Activated B cell treated with CpG ODN at 0.5 μM for 24 hours (primary cell): Measurements from ENCODE around the gene ADAMTS13. TPM values are rescaled to one million over a fixed set of nuclear protein-coding genes. Genes with fewer than 3 reads are reported as not detected.

Experiments
- ATAC-seq: fragments of 200-7000 bp; cut with Tn5 transposase; one replicate; pipeline ENCODE4 v1.10.0; 2021; ENCODE audit warnings: low read depth, mild to moderate bottlenecking, moderate library complexity
- CTCF ChIA-PET: fragments of 350-600 bp; sonication (Branson Sonifier 250); formaldehyde crosslinking; loops from one replicate; lab custom pipeline; 2021; ENCODE audit warnings: antibody characterized with exemption; lab: Charles Lee
- POLR2A ChIA-PET: fragments of 350-600 bp; sonication (Branson Sonifier 250); formaldehyde crosslinking; loops from one replicate; lab custom pipeline; 2021; ENCODE audit warnings: antibody characterized with exemption; lab: Charles Lee
- DNase-seq: peaks from one replicate; pipeline ENCODE4 v3.0.0; 2022
- H3K27ac Mint-ChIP-seq: one replicate; pipeline ENCODE4 v1.8.0; 2020; ENCODE audit warnings: mixed read lengths
- H3K27me3 Mint-ChIP-seq: one replicate; pipeline ENCODE4 v1.8.0; 2021; ENCODE audit warnings: mixed read lengths
- H3K36me3 Mint-ChIP-seq: one replicate; pipeline ENCODE4 v1.8.0; 2021; ENCODE audit warnings: low read depth, mixed read lengths
- H3K4me1 Mint-ChIP-seq: one replicate; pipeline ENCODE4 v1.8.0; 2021; ENCODE audit warnings: mixed read lengths
- H3K4me3 Mint-ChIP-seq: one replicate; pipeline ENCODE4 v1.8.0; 2020; ENCODE audit warnings: mild to moderate bottlenecking, mixed read lengths
- H3K9me3 Mint-ChIP-seq: one replicate; pipeline ENCODE4 v1.8.0; 2020; ENCODE audit warnings: mixed read lengths
- intact Hi-C: fragments of 100-400 bp; cut with micrococcal nuclease; formaldehyde crosslinking; loops from one replicate; pipeline ENCODE4 v1.15.1; 2024
- total RNA-seq: library from RNA; stranded (reverse); gene quantifications from 2 replicates; pipeline ENCODE4 v1.2.3, GENCODE V29; 2022
- TF ChIP-seq, protein P1 (sequence below): fragments of 200-600 bp; IDR thresholded peaks from one replicate; pipeline ENCODE4 v1.8.0; 2022; ENCODE audit warnings: antibody characterized with exemption, mild to moderate bottlenecking

Gene ADAMTS13
- total RNA-seq, 1 donor from 2014 or later = 1.9 TPM

DNA sequence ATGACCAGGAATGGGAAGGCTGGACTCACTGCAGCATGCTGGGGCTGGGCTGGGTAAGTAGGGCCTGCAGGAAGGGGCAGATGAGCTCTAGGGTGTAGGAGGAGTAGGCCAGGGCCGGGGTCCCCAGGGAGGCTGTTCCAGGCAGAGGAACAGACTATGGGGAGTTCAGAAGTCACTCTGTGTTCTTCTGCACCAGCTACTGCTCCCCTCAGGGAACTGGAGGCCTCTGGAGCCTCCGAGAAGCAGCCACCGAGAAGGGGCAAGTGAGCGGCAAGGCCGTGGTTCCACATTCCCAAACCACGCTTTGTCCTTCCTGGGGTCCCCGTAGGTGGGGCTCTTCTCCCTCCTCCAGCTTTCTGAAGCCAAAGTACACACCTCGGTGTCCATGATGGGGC is 65.2 kb downstream of the ADAMTS13 start:
- intact Hi-C loops = loop anchor here (2.0 to 5.0 kb wide), 4 partner anchors 249 to 515 kb away; no protein-coding TSS in a partner anchor
- TF ChIP-seq, protein P1, sequence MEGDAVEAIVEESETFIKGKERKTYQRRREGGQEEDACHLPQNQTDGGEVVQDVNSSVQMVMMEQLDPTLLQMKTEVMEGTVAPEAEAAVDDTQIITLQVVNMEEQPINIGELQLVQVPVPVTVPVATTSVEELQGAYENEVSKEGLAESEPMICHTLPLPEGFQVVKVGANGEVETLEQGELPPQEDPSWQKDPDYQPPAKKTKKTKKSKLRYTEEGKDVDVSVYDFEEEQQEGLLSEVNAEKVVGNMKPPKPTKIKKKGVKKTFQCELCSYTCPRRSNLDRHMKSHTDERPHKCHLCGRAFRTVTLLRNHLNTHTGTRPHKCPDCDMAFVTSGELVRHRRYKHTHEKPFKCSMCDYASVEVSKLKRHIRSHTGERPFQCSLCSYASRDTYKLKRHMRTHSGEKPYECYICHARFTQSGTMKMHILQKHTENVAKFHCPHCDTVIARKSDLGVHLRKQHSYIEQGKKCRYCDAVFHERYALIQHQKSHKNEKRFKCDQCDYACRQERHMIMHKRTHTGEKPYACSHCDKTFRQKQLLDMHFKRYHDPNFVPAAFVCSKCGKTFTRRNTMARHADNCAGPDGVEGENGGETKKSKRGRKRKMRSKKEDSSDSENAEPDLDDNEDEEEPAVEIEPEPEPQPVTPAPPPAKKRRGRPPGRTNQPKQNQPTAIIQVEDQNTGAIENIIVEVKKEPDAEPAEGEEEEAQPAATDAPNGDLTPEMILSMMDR = no peak

GRCh38 chr9:133488686-133489252 is 66.6 kb downstream of the ADAMTS13 start:
- POLR2A ChIA-PET = no interaction called here

More for the DNA sequence above, 65.2 kb downstream of the ADAMTS13 start:
- ChIA-PET CTCF (interaction anchor here (1.2 to 6.4 kb wide), 5 partner anchors 71 to 465 kb away, joined by 3 to 54 read pairs (median 4); no protein-coding TSS in a partner anchor), POLR2A (interaction anchor here (1.1 kb wide), 2 partner anchors 139 to 301 kb away, joined by 3 read pairs; partner anchors contain the start of genes MED22 and RPL7A)
- Mint-ChIP-seq H3K4me1 (peaks cover 5% of the 10 kb centered on the region), H3K9me3 (no peaks in the 10 kb centered on the region), H3K4me3 (no peak overlapping the region), H3K36me3 (no peaks in the 10 kb centered on the region), H3K27ac (no peak overlapping the region), H3K27me3 (peaks cover 1% of the 10 kb centered on the region)
- DNase-seq = no peak
- no peak for ATAC-seq

DNA sequence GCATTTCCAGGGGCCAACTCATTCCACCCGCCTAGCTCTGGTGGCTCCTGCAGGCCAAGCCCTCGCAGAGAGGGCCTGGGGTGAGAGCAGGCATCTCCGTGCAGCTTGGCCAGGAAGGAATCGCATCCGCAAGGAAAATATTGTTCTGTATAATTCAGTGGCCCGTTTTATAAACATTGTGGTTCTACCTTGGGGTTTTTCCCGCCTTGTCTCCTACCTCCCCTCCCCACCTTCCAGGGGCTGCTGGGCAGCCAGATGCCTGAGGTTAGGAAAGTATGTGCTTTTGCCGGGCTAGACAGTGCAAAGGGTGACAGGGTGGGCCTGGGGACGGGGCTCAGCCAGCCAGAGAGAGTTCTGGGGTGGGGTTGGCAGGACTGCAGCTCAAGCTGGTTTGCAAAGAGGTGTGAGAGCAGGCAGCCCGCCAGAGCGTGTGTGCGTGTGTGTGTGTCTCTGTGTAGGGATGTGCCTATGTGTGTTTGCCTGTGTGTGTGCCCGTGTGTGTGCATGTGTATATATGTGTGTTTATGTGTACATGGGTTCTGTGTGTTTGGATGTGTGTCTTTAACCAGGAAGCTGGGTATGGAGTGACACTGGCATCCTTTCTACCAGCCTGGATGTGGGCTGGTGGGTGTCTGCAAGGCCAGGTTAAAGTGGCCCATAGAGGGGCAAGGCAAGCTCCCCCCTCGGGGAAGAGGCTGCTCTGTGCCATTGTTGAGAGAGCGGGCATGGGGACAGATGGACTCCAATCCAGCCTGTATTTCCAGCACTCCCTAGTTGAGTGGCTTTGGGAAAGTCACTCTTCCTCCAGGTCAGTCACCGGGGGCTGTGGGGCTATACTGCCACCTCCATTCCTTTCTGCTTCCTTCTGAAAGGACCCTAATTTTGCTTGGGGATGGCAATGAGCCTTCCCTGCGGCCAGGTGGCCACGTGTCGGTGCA is 67.4 kb downstream of the ADAMTS13 start:
- ChIA-PET CTCF (no interaction called here), POLR2A (no interaction called here)
- DNase-seq = no peak
- no peaks in the 10 kb centered on the region for H3K36me3 Mint-ChIP-seq
- H3K27ac Mint-ChIP-seq = no peak overlapping the region
- peaks cover 5% of the 10 kb centered on the region for H3K4me1 Mint-ChIP-seq
- no peak for ATAC-seq
- peaks cover 1% of the 10 kb centered on the region for H3K27me3 Mint-ChIP-seq
- H3K4me3 Mint-ChIP-seq = no peak overlapping the region
- no peaks in the 10 kb centered on the region for H3K9me3 Mint-ChIP-seq
- TF ChIP-seq, protein P1 = no peak
- intact Hi-C loops = loop anchor here (5.0 kb wide), 2 partner anchors 387 to 517 kb away; no protein-coding TSS in a partner anchor

More at GRCh38 chr9:133488686-133489252, 66.6 kb downstream of the ADAMTS13 start:
- no peak for DNase-seq
- TF ChIP-seq, protein P1 = no peak
- Mint-ChIP-seq H3K36me3 (no peaks in the 10 kb centered on the region), H3K27ac (no peak overlapping the region), H3K27me3 (peaks cover 1% of the 10 kb centered on the region), H3K4me3 (no peak overlapping the region), H3K4me1 (peaks cover 5% of the 10 kb centered on the region), H3K9me3 (no peaks in the 10 kb centered on the region)
- CTCF ChIA-PET = interaction anchor here (0.8 kb wide), 1 partner anchor 309 kb away, joined by 4 read pairs; no protein-coding TSS in a partner anchor
- no peak for ATAC-seq
- intact Hi-C loops = loop anchor here (5.0 kb wide), 2 partner anchors 386 to 516 kb away; no protein-coding TSS in a partner anchor

DNA sequence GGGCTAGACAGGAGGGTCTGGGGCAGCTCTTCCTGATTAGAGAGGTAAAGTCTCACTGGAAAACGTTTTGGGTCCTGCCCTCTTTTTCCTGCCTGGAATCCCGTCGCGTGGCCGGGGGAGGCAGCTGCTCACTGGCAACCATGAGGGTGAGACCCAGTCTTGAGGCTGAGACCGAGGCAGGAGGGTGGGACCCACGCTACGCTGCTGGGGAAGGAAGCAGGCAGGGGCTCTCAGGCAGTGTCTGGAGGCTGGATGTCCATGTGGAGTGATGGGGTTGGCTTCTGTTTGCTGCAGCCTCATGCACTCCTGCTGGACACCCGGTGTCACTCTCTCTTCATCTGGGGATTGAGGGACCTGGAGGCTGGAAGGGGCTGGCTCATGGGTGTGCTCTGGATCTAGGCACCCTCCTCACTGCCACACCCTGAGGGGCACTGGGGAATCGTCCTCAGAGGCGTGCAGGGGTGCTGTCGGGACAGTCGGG is 68.1 kb downstream of the ADAMTS13 start:
- TF ChIP-seq, protein P1 = no peak
- ATAC-seq (no peak), DNase-seq (no peak)
- Mint-ChIP-seq H3K4me3 (no peak overlapping the region), H3K27ac (no peak overlapping the region), H3K4me1 (peaks cover 5% of the 10 kb centered on the region), H3K9me3 (no peaks in the 10 kb centered on the region), H3K27me3 (peaks cover 1% of the 10 kb centered on the region), H3K36me3 (no peaks in the 10 kb centered on the region)
- intact Hi-C loops = no loop called here
- ChIA-PET POLR2A (interaction anchor here (0.6 kb wide), 1 partner anchor 1989 kb away, joined by 3 read pairs; no protein-coding TSS in a partner anchor), CTCF (interaction anchor here (1.0 kb wide), 1 partner anchor 304 kb away, joined by 5 read pairs; no protein-coding TSS in a partner anchor)
